ENCODE results near the gene PEMT.

DNA sequence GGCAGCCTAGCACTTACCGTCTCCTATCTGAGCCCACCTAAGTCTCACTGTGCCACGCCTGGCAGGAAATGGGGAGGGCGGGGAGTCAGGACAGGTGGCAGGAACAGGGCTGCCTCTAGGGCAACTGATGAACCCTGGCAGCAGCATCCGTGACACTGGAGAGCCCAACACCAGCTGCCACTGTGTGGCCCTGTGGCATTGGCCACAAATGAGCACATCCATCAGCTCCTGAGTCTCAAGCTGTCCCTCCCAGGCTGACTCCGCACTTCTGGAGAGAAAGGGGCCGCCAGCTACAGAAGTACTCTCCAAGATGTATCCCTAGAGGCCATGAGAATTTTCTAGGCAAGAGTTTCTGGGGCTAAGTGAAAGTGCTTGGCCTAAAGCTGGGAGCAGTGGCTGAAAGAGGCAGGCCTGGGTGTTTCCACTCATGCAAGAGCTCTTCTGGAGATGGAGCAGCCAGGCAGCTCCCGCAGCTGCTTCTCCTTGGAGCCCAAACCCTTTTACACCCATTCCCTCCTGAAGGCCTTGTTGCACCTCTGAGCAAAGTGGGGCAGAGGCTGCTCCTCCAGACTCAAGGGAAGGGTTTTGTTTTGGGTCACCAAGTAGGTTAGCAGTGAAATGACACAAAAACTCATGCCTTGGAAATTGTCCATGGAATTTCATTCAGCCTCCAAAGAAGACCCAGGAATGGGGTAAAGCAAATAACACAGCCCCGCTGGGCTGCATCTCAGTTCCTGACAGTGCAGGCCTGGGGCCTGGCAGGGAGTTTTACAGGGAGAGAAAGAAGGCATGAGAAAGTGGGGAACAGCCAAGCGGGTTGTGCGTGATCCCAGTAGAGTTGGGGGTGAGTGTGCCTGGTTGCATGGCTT, 25.8 kb downstream of the PEMT start:
- TF ChIP-seq ZNF274 (IDR thresholded peaks at IDR 0.05; ENCODE audit: low read depth, low read length) (no peak), YY1 (IDR thresholded peaks at IDR 0.05; ENCODE audit: insufficient read depth, insufficient read length) (no peak), SUZ12 (IDR thresholded peaks at IDR 0.05; ENCODE audit: extremely low read depth, insufficient read depth, insufficient read length) (no peak)
